ENCODE data around the gene ZIC5. TPM values are rescaled to one million over a fixed set of nuclear protein-coding genes. Genes with fewer than 3 reads are reported as not detected.

Gene ZIC5
- total RNA-seq, 1 donor from 2014 or later = not detected

DNA sequence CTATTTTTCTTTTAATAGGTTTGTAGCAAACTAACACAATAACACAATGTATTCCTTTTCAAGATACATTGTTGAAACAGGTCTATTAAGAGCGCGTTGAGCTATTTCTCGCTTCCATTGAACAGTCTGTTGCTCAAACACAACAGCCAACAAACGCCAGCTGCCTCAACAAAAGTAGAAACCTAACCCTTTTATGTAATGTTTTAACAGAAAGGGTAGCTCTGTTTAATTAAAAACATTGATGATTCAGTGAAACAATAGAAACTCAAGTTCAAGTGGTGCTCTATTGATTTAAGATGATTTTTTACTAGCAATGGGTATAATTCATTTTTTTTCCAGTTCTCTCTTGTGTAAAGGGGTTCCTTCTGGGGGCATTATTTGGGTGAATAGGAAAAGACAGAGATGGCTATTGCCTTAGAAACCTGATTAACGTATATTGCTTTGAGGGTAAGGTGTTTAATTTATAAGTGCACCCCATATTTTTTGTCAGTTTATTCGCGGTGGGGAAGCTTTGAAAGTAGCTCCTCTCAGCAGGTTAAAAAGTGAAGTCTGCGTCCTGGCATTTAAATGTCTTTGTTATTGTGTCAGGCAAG, 24.9 kb upstream of the ZIC5 start:
- DNase-seq (no peak), ATAC-seq (no peak)
- H3K4me3 ChIP-seq = no peak overlapping the region
- H3K27me3 ChIP-seq (ENCODE audit: low read depth) = peaks cover 100% of the 10 kb centered on the region
- no peaks in the 10 kb centered on the region for H3K4me1 ChIP-seq
- no peaks in the 10 kb centered on the region for H3K9me3 ChIP-seq
- H3K27ac ChIP-seq = no peak overlapping the region
- TF ChIP-seq, protein P1, sequence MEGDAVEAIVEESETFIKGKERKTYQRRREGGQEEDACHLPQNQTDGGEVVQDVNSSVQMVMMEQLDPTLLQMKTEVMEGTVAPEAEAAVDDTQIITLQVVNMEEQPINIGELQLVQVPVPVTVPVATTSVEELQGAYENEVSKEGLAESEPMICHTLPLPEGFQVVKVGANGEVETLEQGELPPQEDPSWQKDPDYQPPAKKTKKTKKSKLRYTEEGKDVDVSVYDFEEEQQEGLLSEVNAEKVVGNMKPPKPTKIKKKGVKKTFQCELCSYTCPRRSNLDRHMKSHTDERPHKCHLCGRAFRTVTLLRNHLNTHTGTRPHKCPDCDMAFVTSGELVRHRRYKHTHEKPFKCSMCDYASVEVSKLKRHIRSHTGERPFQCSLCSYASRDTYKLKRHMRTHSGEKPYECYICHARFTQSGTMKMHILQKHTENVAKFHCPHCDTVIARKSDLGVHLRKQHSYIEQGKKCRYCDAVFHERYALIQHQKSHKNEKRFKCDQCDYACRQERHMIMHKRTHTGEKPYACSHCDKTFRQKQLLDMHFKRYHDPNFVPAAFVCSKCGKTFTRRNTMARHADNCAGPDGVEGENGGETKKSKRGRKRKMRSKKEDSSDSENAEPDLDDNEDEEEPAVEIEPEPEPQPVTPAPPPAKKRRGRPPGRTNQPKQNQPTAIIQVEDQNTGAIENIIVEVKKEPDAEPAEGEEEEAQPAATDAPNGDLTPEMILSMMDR (IDR thresholded peaks at IDR 0.05) = no peak
- intact Hi-C loops (cut with DNase I) = no loop called here
- H3K36me3 ChIP-seq = no peaks in the 10 kb centered on the region

DNA sequence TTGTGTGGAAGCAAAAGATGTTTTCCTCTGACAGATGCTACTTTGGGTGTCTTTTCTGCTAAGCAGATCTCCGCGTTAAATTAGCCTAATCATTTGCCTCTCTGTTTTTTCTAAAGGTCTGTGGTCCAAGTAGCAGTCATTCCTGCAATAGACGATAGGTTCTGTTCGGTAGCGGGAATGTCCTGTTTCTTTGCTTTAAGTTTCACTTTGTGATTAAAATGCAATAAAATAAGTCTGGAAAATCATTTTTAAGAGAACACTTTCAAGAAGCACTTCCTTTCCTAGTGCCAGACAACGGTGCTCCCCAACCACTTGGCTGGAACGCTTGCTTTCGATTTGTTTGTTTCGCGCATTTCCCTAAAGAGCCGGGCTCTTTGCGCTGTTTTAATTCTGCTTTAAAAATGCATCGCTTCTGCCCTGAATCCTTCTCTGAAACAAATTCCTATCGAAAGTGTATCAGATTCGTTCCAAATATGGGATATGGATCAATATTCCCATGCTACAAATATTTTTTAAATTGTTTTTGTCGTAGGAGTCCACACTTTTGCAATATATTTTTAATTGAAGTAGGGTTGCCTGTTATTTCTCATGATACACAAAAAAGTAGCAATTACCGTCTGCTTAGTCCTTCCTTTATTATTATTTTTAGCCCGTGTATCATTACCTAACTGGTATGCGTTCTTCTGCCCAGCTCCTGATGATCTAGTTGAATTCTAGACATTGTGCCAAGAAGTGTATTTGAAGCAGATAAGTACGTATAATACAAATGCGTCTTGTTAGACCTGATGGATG, 24.2 kb upstream of the ZIC5 start:
- TF ChIP-seq, protein P1 (IDR thresholded peaks at IDR 0.05) = no peak
- Histone ChIP-seq H3K4me3 (no peak overlapping the region), H3K36me3 (no peaks in the 10 kb centered on the region), H3K27me3 (ENCODE audit: low read depth) (peaks cover 100% of the 10 kb centered on the region), H3K27ac (no peak overlapping the region), H3K4me1 (no peaks in the 10 kb centered on the region), H3K9me3 (no peaks in the 10 kb centered on the region)
- DNase-seq (no peak), ATAC-seq (no peak)
- intact Hi-C loops (cut with DNase I) = no loop called here

DNA sequence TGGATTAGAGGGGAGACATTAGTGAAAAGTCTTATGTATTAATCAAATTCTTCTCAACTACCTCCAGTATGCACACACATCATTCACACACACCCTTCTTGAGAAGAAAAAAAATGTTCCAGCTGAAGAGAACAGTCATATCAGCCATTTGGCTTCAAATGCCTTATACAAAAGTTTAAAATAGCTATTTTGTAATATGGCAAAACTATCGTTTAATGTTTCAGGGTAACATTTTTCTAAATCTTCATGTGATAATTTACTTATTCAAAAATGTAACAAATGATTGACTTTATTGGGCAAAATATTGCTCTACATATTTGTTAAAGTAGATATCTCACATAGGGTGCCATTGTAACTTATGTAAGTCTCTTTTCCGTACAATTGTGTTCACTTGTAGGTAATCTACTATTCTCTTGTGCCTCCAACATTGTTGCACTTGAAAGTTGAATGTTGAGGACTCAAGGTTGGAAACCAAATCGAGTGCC, 23.6 kb upstream of the ZIC5 start:
- DNase-seq (no peak), ATAC-seq (no peak)
- Histone ChIP-seq H3K27ac (no peak overlapping the region), H3K27me3 (ENCODE audit: low read depth) (peaks cover 100% of the 10 kb centered on the region), H3K36me3 (no peaks in the 10 kb centered on the region), H3K4me3 (no peak overlapping the region), H3K9me3 (no peaks in the 10 kb centered on the region), H3K4me1 (peaks cover 4% of the 10 kb centered on the region)
- intact Hi-C loops (cut with DNase I) = no loop called here
- TF ChIP-seq, protein P1 (IDR thresholded peaks at IDR 0.05) = no peak

DNA sequence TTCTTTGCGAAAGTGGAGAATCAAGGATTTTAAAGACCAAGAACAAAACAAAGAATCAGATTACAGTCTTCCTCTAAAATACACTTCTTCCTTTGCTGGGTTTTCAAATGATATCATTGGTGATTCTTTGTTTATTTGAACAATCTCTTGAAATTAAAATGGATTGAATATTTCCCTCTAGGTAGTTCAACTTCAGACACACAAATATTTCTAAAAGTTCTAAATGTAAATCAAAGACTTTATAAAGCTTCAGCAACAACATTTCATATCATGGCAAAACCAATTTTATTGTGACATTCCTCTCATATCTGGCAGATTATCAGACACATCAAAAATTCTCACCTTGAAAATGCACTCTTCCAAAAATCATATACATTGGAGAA, 23.1 kb upstream of the ZIC5 start:
- no peak for ATAC-seq
- intact Hi-C loops (cut with DNase I) = no loop called here
- Histone ChIP-seq H3K27me3 (ENCODE audit: low read depth) (peaks cover 100% of the 10 kb centered on the region), H3K4me1 (peaks cover 9% of the 10 kb centered on the region), H3K36me3 (no peaks in the 10 kb centered on the region), H3K4me3 (no peak overlapping the region), H3K9me3 (no peaks in the 10 kb centered on the region), H3K27ac (no peak overlapping the region)
- TF ChIP-seq, protein P1 (IDR thresholded peaks at IDR 0.05) = no peak
- DNase-seq = no peak

DNA sequence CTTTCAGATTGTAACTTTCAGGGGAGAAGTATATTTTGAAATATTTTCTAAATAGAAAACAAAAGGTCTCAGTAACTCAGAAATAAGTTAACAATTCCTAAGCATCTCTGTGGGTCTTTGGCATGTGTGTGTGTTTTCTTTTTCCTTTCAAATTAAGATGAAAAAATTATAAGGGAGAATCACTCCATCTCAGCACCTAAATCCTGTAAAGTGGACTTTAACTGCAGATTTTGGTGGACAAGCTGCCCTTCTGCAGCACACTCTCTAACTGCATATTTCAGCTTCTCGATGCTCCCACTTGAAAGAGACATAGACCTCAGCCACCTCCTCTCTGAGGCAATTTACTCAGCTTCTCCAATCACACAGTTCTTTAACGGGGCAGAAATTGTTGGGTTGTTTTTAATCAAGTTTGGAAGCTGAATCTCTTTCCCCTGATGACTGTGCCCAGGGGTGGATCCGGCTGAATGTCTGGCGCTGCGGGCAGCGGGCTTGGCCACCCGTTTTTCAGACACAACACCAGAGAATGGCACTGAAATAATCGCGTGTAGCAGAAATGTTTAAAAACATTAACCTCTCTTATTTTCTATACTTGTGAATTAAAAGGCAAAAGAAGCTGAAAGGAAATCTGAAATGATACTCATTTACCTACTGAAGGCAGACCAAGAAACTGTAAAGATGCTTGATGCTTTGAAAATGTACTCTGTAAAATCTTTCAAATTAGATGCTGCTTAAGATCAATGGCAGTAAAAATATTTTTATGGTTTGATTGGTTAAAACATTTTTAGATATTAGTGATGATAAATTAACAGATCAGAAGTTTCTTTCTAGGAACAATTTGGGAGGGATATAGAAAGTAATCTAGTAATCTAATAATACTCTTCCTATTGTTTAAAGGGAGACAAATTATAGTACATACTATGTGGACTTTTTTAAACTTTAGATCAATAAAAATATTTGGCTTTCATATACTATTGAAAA, 22.4 kb upstream of the ZIC5 start:
- DNase-seq (no peak), ATAC-seq (no peak)
- no peaks in the 10 kb centered on the region for H3K9me3 ChIP-seq
- H3K4me1 ChIP-seq = peaks cover 16% of the 10 kb centered on the region
- no peaks in the 10 kb centered on the region for H3K36me3 ChIP-seq
- TF ChIP-seq, protein P1 (IDR thresholded peaks at IDR 0.05) = no peak
- intact Hi-C loops (cut with DNase I) = no loop called here
- peaks cover 100% of the 10 kb centered on the region for H3K27me3 ChIP-seq (ENCODE audit: low read depth)
- no peak overlapping the region for H3K27ac ChIP-seq
- H3K4me3 ChIP-seq = no peak overlapping the region

Data from lower lobe of right lung (tissue), 2 donors.